ENCODE results near the gene PAX2.
A peak's percentile ranks its signal among the peaks of the same experiment; 100 is the strongest.

PAX2 gene

GRCh38 chr10:100744136-100744986 lies 1.0 kb upstream of the PAX2 start:
- Mint-ChIP-seq H3K27me3 (ENCODE audit: low read depth) (peaks cover 97% of the 10 kb centered on the region), H3K36me3 (ENCODE audit: low read depth) (peaks cover 12% of the 10 kb centered on the region), H3K4me3 (peak overlapping the region; percentile 77 to 88 (median 85)), H3K9me3 (no peaks in the 10 kb centered on the region), H3K27ac (peak overlapping the region; percentile 83 to 99 (median 85)), H3K4me1 (peaks cover 54% of the 10 kb centered on the region)
- TF ChIP-seq CTCF (IDR thresholded peaks at IDR 0.05; ENCODE audit: unreplicated experiment in 3 of 3): no peak

- Mint-ChIP-seq H3K4me3 (peak overlapping the region; percentile 88 to 92 (median 89)), H3K27ac (peak overlapping the region; percentile 60 to 91 (median 64)), H3K36me3 (ENCODE audit: low read depth) (peaks cover 13% of the 10 kb centered on the region), H3K27me3 (ENCODE audit: low read depth) (peaks cover 97% of the 10 kb centered on the region), H3K9me3 (no peaks in the 10 kb centered on the region), H3K4me1 (peaks cover 48% of the 10 kb centered on the region)
- TF ChIP-seq CTCF (IDR thresholded peaks at IDR 0.05; ENCODE audit: unreplicated experiment in 3 of 3): no peak
Observed at GRCh38 chr10:100745882-100746783, 751 bp downstream of the PAX2 start.

GRCh38 chr10:100746784-100747455 lies 1.5 kb downstream of the PAX2 start:
- no peak for TF ChIP-seq CTCF (IDR thresholded peaks at IDR 0.05; ENCODE audit: unreplicated experiment in 3 of 3)
- Mint-ChIP-seq H3K9me3 (no peaks in the 10 kb centered on the region), H3K4me3 (peak overlapping the region; percentile 88 to 92 (median 89)), H3K27ac (peak overlapping the region; percentile 60 to 91 (median 72)), H3K4me1 (peaks cover 47% of the 10 kb centered on the region), H3K36me3 (ENCODE audit: low read depth) (peaks cover 18% of the 10 kb centered on the region), H3K27me3 (ENCODE audit: low read depth) (peaks cover 97% of the 10 kb centered on the region)

GRCh38 chr10:100747456-100748230 lies 2.3 kb downstream of the PAX2 start:
- TF ChIP-seq CTCF (IDR thresholded peaks at IDR 0.05; ENCODE audit: unreplicated experiment in 3 of 3): no peak
- Mint-ChIP-seq H3K27ac (peak overlapping the region; percentile 60 to 91 (median 72)), H3K9me3 (no peaks in the 10 kb centered on the region)

More at GRCh38 chr10:100747456-100748230, 2.3 kb downstream of the PAX2 start:
- H3K36me3 Mint-ChIP-seq (ENCODE audit: low read depth): peaks cover 25% of the 10 kb centered on the region
- peak overlapping the region; percentile 88 to 92 (median 89) for H3K4me3 Mint-ChIP-seq
- H3K4me1 Mint-ChIP-seq: peaks cover 45% of the 10 kb centered on the region
- H3K27me3 Mint-ChIP-seq (ENCODE audit: low read depth): peaks cover 97% of the 10 kb centered on the region

Measured in nephron (organoid).